AG08396 (cell line): ENCODE results near the gene SRPK2.
"Not testable (repeated sequence)": the region's sequence is repeated elsewhere in the genome, so short reads cannot be mapped to it uniquely, and the experiment has no call there.

ENCODE experiments used
- DNase-seq: peaks from one replicate; pipeline ENCODE4 v3.0.0; 2012; ENCODE audit warnings: low spot score, mixed read lengths

The SRPK2 gene

DNA sequence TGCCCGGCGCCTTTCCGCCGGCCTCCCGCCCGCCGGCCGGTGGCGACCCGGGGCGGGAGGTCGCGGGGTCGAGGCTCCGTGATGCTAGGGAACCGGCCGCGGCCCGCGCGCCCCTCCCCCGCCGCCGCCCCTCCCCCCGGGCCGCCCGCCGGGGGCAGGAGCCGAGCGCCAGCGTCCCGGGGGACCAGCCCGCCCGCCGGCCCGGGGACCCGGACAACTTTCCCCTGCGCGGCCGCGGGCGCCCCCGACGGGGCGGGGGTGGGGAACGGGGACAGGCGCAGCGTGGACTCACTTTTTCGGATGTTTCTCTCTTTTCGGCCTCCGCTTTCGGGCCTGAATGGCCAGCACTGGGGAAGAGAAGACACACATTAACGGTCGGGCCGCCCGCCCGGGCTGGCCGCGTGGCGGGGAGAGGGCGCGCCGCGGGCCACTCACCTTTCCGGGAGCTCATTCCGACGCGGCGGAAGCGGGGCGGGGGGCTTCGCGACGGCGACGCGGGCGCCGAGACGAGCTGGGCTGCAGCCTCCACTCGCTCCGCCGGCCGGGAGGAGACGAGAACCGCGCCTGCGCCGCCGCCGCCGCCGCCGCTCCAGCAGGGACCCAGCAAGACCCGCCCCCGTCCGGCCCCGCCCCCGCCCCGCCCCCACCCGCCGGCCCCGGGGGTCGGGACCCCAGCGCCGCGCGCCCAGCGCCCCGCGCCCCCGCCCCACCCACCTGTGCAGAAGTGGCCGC lies at the start of gene SRPK2:
SRPK2 (minus strand) TSS at position 566 of the 732 bp plus-strand sequence.
- DNase-seq, result peak; percentile 95

DNA sequence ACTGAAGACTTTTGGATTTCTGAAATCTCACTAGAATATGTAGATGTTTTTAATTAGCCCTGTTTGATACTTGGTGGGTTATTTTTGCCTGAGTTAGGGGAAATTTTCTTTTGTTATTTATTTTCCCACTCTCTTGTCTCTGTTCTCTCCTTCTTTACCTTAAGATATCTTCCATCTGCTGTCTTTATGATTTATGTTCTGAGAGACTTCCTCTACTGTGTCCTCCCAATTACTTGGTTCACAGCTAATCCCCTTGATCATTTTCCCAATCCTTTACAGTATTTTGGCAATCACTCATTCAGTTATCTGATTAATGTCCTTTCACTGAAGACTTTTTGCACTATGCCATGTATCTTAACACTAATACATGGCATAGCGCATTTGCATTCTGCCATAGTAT lies 49.5 kb upstream of the SRPK2 start:
- DNase-seq, result no peak

DNA sequence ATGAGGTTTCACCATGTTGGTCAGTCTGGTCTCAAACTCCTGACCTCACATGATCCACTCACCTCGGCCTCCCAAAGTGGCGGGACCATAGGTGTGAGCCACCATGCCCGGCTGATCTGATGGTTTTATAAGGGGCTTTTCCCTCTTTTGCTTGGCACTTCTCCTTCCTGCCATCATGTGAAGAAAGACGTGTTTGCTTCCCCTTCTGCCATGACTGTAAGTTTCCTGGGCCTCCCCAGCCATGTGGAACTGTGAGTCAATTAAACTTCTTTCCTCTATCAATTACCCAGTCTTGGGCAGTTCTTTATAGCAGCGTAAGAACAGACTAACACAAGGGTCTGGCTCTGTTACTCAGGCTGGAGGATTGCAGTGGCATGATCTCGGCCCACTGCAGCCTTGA lies 48.6 kb upstream of the SRPK2 start:
- not testable (repeated sequence) for DNase-seq

DNA sequence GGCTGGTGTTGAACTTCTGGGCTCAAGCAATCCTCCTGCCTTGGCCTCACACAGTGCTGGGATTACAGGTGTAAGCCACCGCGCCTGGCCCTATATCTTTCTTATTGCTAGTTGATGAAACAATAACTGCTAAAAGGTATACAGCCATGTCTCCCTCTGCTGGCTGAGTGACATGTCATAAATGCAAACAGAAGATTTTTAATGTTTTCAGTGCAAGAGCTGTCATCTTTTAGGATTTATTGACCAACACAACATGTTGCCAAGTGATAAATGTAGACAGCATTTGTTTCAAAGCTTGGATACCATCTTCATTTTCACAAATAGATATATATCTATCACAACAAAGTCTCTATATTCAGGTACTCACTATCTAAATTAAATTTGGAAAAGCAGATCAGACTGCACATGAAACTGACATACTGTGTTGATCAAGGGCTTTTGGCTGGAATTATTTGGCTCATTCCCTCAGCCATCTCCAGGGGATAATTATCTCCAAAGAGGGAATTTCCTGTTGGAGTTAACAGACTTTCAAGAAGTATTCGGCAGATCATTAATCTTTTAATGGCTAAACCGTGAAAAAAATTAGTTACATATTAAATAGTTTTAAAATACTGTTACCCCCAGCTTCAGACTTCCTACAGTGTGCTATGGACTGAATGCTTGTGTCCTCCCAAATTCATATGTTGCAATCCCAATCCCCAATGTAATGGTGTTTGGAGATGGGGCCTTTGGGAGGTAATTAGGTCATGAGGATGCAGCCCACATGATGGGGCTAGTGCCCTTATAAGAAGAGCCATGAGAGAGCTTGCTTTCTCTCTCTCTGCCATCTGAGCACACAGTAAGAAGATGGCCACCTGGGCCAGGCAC lies 41.3 kb upstream of the SRPK2 start:
- peak; percentile 14 for DNase-seq

- no peak for DNase-seq
Measured at GRCh38 chr7:105426606-105427146, 38.0 kb upstream of the SRPK2 start.

DNA sequence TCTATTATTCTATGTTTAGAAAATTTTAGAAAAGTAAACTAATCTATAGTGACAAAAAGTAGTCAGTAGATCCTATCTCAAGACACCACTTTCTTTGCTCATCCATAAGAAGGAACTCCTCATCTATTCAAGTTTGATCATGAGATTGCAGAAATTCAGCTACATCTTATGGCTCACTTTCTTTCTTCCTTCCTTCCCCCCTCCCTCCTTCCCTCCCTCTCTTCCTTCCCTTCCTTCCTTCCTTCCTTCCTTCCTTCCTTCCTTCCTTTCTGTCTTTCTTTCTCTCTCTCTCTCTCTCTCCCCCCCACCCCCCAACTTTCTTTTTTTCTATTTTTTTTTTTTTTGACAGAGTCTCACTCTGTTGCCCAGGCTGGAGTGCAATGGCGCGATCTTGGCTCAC lies 35.3 kb upstream of the SRPK2 start:
- DNase-seq, result no peak

DNA sequence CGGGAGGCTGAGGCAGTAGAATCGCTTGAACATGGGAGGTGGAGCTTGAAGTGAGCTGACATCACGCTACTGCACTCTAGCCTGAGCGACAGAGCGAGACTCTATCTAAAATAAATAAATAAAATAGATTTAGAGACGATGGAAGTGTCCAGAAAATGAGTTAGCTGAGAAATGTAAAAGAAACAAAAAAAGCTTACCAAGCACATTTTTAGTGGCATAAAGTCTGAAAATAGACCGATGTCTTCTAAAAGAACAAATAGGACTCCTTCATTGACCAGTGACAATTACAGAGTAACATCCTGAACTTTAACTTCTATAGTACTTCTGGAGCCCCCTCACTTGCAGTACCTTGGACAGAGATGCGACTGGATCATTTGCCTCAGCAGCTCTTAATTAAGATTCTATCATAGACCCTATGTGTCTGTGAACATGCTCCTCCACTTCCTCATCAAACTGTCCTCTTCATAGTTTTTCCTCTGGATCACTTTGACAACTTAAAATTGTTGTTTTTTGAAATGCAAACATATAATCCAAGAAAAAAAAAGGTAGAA lies 25.2 kb upstream of the SRPK2 start:
- no peak for DNase-seq

DNA sequence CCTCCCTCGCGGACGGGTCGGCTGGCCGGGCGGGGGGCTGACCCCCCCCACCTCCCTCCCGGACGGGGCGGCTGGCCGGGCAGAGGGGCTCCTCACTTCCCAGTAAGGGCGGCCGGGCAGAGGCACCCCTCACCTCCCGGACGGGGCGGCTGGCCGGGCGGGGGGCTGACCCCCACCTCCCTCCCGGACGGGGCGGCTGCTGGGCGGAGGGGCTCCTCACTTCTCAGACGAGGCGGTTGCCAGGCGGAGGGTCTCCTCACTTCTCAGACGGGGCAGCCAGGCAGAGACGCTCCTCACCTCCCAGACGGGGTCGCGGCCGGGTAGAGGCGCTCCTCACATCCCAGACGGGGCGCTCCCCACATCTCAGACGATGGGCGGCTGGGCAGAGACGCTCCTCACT lies 22.1 kb upstream of the SRPK2 start:
- not testable (repeated sequence) for DNase-seq

DNA sequence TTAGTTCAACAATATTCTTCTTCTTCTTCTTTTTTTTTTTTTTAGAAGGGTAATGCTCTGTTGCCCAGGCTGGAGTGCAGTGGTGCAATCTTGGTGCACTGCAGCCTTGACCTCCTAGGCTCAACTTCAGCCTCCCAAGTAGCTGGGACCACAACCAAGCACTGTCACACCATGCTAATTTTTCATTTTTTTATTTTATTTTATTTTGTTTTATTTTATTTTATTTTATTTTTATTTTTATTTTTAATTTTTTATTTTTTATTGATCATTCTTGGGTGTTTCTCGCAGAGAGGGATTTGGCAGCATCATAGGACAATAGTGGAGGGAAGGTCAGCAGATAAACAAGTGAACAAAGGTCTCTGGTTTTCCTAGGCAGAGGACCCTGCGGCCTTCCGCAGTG lies 21.1 kb upstream of the SRPK2 start:
- DNase-seq, result not testable (repeated sequence)

DNA sequence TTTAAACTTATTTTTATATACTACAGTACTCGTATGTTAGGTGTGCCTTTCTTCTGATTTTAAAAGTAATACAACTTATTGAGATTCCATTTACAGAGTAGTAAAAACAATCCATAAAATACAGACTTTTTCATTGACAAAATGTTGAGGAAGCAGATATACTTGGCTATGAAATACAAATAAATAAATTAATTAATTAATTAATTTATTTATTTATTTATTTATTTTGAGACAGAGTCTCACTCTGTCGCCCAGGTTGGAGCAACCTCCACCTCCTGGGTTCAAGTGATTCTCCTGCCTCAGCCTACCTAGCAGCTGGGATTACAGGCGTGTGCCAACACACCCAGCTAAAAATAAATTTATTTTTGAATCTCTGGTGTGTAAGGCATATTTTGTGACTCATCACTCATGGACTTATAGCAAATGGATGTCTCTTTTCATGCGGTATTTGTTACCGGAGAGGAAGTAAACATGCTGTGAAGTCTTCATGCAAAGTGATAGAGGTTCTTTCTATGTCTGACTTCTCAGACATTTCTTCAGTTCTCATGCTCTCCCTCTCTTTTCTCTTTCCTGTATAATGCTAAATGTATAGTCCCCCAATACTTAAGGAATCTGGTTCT lies 20.2 kb upstream of the SRPK2 start:
- DNase-seq, result no peak

DNA sequence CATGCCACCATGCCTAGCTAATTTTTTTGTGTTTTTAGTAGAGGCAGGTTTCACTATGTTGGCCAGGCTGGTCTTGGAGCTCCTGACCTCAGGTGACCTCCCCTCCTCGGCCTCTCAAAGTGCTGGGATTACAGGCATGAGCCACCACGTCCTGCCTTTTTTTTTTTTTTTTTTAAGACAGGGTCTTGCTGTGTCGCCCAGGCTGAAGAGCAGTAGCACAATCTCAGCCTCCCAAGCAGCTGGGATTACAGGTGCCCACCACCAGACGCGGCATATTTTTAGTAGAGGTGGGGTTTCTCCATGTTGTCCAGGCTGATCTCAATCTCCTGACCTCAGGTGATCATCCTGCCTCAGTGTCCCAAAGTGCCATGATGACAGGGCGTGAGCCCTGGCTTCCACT lies 14.4 kb upstream of the SRPK2 start:
- no peak for DNase-seq

GRCh38 chr7:105402221-105403095 lies 13.7 kb upstream of the SRPK2 start:
- DNase-seq, result no peak

GRCh38 chr7:105399043-105399725 lies 10.5 kb upstream of the SRPK2 start:
- DNase-seq, result no peak

- DNase-seq, result no peak
Measured at GRCh38 chr7:105396566-105396965, 7.8 kb upstream of the SRPK2 start.

GRCh38 chr7:105391429-105391828 lies 2.7 kb upstream of the SRPK2 start:
- no peak for DNase-seq

- no peak for DNase-seq
Measured at GRCh38 chr7:105389889-105390288, 1.2 kb upstream of the SRPK2 start.

DNA sequence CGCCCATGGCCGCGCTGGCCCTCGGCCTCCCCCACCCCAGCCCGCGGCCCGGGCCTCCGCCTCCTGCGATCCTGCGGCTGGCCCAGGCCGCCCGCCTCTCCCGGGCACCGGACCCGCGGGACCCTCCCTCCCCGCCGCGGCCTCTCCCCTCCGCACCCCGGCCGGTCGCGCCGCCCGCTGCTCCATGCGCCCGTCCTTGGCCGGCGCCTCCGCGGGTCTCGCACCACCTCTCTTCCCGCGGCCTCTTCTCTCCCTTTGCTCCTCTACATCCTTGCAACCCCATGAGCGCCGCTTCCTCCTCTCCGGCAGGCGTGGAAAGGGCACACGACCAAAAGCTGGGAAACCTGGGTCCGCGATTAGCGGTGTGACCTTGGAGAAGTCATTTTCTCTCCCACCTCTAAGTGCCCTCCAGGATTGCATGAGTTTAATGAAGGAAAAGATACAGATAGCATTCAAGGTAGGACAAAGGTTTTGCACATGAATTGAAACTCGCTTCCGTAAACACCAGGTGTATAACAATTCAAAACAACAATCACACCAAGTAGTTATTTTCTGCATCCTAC lies 448 bp upstream of the SRPK2 start:
- DNase-seq, result peak; percentile 80

DNA sequence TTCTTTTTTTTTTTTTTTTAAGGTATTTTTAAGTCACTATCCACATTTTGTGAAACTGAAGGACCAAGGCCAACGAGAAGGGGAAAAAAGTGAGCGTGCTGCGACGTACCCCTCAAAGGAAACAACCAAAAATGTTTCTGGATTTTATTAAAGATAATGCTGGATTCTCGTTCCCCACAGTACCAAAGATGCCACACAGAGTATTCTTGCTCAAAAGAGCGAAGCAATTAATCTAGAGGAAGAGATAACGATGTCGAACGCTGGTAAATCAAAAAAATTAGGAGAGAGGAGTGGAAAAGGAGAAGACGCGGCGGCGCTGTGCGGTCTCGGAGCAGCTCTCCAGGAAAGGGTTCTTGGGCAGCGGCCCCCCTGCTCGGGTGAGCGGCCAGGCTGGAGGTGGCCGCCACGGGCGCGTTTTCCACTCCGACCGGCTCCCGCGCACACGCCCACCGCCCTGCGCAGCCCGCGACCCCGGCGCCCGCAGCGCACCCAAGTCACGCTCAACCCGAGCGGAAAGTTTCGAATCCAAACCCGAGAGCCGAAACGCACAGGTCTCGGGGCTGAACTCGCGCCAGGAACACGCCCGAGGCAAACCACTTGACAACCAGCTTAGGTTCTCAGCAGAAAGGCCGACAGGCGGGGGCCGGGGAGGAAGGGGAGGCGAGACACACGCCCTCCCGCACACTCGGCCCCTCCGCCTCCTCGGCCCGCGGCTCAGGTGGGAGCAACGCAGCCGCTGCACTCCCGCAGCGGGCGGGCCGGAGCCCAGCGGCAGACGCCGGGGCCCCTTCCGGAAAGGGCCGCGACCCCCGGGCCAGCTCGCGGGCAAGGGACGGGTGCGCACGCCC lies 989 bp downstream of the SRPK2 start:
- DNase-seq, result peak; percentile 76

GRCh38 chr7:105377903-105378302 lies 10.8 kb downstream of the SRPK2 start:
- DNase-seq, result no peak
